Liver (tissue), 9 donors: ENCODE results near the gene ZNF782. TPM values are rescaled to one million over a fixed set of nuclear protein-coding genes. Genes with fewer than 3 reads are reported as not detected.
"Not testable (repeated sequence)": the region's sequence is repeated elsewhere in the genome, so short reads cannot be mapped to it uniquely, and the experiment has no call there.

ENCODE experiments used
- DNase-seq: peaks from one replicate; pipeline ENCODE4 v3.0.0-alpha.2; 2017; ENCODE audit warnings: low spot score
- H3K27ac ChIP-seq, 2 donors: one replicate each; pipeline ENCODE4 v1.7.0; 2013; ENCODE audit warnings: inconsistent platforms in 2 of 2, low read length in 2 of 2, control low read depth in 1 of 2, low read depth in 1 of 2, mild to moderate bottlenecking in 1 of 2
- H3K27me3 ChIP-seq, 4 donors: one replicate each; pipeline versions ENCODE4 v1.6.1 to v1.7.0; 2013; ENCODE audit warnings: low read length in 3 of 4, inconsistent platforms in 1 of 4, mild to moderate bottlenecking in 1 of 4, moderate library complexity in 1 of 4; ENCODE audit not compliant: control insufficient read depth in 4 of 4, insufficient read depth in 4 of 4
- H3K36me3 ChIP-seq, 4 donors: one replicate each; pipeline versions ENCODE4 v1.6.1 to v1.7.0; 2013; ENCODE audit warnings: low read length in 3 of 4, mild to moderate bottlenecking in 3 of 4, low read depth in 1 of 4, moderate library complexity in 1 of 4; ENCODE audit not compliant: control insufficient read depth in 4 of 4, insufficient read depth in 3 of 4
- H3K4me1 ChIP-seq, 4 donors: one replicate each; pipeline versions ENCODE4 v1.6.1 to v1.7.0; 2013; ENCODE audit warnings: low read length in 3 of 4, mild to moderate bottlenecking in 3 of 4, moderate library complexity in 1 of 4; ENCODE audit not compliant: control insufficient read depth in 4 of 4, insufficient read depth in 4 of 4
- H3K4me3 ChIP-seq, 3 donors: one replicate each; pipeline versions ENCODE4 v1.6.1 to v1.7.0; 2013; ENCODE audit warnings: low read length in 3 of 3, control low read depth in 1 of 3, low read depth in 1 of 3, mild to moderate bottlenecking in 1 of 3
- H3K9ac ChIP-seq, 2 donors: one replicate each; pipeline ENCODE4 v1.7.0; 2013; ENCODE audit warnings: low read length in 2 of 2, mild to moderate bottlenecking in 2 of 2, moderate library complexity in 2 of 2, control low read depth in 1 of 2, low read depth in 1 of 2
- H3K9me3 ChIP-seq, 4 donors: one replicate each; pipeline versions ENCODE4 v1.6.1 to v1.7.0; 2013; ENCODE audit warnings: low read length in 3 of 4; ENCODE audit not compliant: control insufficient read depth in 4 of 4
- EGR1 ChIP-seq, 2 donors: IDR thresholded peaks; 2 replicates each; pipeline ENCODE4 v1.6.1; 2016 to 2018; ENCODE audit warnings: antibody characterized with exemption in 2 of 2, low read depth in 2 of 2
- FOXA2 ChIP-seq: IDR thresholded peaks from 2 replicates; pipeline ENCODE4 v1.6.1; 2016; ENCODE audit warnings: antibody characterized with exemption
- GABPA ChIP-seq, 2 donors: IDR thresholded peaks in 1 of 2; conservative IDR thresholded peaks in 1 of 2; 2 replicates each; pipeline ENCODE4 v1.6.1; 2016; ENCODE audit warnings: antibody characterized with exemption in 2 of 2, mild to moderate bottlenecking in 1 of 2, moderate library complexity in 1 of 2
- HNF4A ChIP-seq, 2 donors: conservative IDR thresholded peaks; 2 replicates each; pipeline ENCODE4 v1.6.1; 2016; ENCODE audit warnings: antibody characterized with exemption in 2 of 2, mild to moderate bottlenecking in 2 of 2
- HNF4G ChIP-seq: IDR thresholded peaks from 2 replicates; pipeline ENCODE4 v1.6.1; 2016; ENCODE audit warnings: antibody characterized with exemption
- JUND ChIP-seq, 2 donors: IDR thresholded peaks; 2 replicates each; pipeline ENCODE4 v1.6.1; 2016; ENCODE audit warnings: antibody characterized with exemption in 2 of 2
- NR2F2 ChIP-seq: IDR thresholded peaks from 2 replicates; pipeline ENCODE4 v1.6.1; 2016; ENCODE audit warnings: antibody characterized with exemption
- RAD21 ChIP-seq, 2 donors: IDR thresholded peaks; 2 replicates each; pipeline ENCODE4 v1.6.1; 2016; ENCODE audit warnings: antibody characterized with exemption in 2 of 2, mild to moderate bottlenecking in 2 of 2
- RXRA ChIP-seq, 2 donors: IDR thresholded peaks; 2 replicates each; pipeline ENCODE4 v1.6.1; 2017 to 2018; ENCODE audit warnings: antibody characterized with exemption in 2 of 2, mild to moderate bottlenecking in 1 of 2
- SP1 ChIP-seq: IDR thresholded peaks from 2 replicates; pipeline ENCODE4 v1.6.1; 2018; ENCODE audit warnings: antibody characterized with exemption, mild to moderate bottlenecking
- TAF1 ChIP-seq: conservative IDR thresholded peaks from 2 replicates; pipeline ENCODE4 v1.6.1; 2016; ENCODE audit warnings: antibody characterized with exemption, mild to moderate bottlenecking
- YY1 ChIP-seq: IDR thresholded peaks from 2 replicates; pipeline ENCODE4 v1.6.1; 2016; ENCODE audit warnings: antibody characterized with exemption, mild to moderate bottlenecking
- WGBS: extraction: QIAGEN DNeasy Blood & Tissue Kit; methylation state at CpG from one replicate; pipeline ENCODE4 v1.1.7; 2013; 5-methylcytosine and 5-hydroxymethylcytosine counted together
- polyA plus RNA-seq, 2 donors: library from polyadenylated mRNA; stranded (reverse) in 1 of 2; unstranded in 1 of 2; fragments of 200-250 nt in 1 of 2; fragments of >200 nt in 1 of 2; fragmentation: Nextera tagmentation in 1 of 2; extraction: Ambion mirVana in 1 of 2; gene quantifications; one replicate each; pipeline versions ENCODE4 v1.2.1 to v1.2.3, GENCODE V29; 2013 to 2015
- total RNA-seq, 2 donors: library from RNA; depleted of rRNA; stranded (reverse); fragments of >200 nt; gene quantifications; one replicate each; pipeline ENCODE4 v1.2.3, GENCODE V29; 2014
- TF ChIP-seq, protein P1 (sequence below): IDR thresholded peaks from 2 replicates; pipeline ENCODE4 v1.6.1; 2016; ENCODE audit warnings: antibody characterized with exemption
- TF ChIP-seq, protein P2 (sequence below): IDR thresholded peaks from 2 replicates; pipeline ENCODE4 v1.6.1; 2016; ENCODE audit warnings: antibody characterized with exemption
- TF ChIP-seq, protein P3 (sequence below): IDR thresholded peaks from 2 replicates; pipeline ENCODE4 v1.6.1; 2016; ENCODE audit warnings: antibody characterized with exemption, mild to moderate bottlenecking
- TF ChIP-seq, protein P4 (sequence below): fragments of 150-350 bp; IDR thresholded peaks from 2 replicates; pipeline ENCODE4 v1.5.1; 2017; ENCODE audit warnings: improper control_type of control experiment, low read depth, low read length; ENCODE audit not compliant: missing input control
- donor health status: healthy.
- donor health status: healthy.
- donor health status: healthy.
- donor health status: healthy.
- donor health status: healthy.

Gene ZNF782
- total and polyA plus RNA-seq, 4 donors: 0.70 to 7.4 (median 2.1) TPM

DNA sequence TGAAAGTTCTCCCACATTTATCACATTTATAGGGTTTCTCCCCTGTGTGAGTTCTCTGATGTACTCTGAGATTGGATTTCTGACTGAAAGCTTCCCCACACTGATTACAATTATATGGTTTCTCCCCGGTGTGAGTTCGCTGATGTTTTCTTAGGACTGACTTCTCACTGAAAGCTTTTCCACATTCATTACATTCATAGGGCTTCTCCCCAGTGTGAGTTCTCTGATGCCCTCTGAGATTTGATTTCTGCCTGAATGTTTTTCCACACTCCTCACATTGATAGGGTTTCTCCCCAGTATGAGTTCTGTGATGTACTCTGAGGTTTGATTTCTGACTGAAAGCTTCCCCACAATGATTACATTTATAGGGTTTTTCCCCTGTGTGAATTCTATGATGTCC is 36.3 kb downstream of the ZNF782 start:
- DNase-seq: no peak
- H3K36me3 ChIP-seq: peaks cover 3 to 46% (median 40%) of the 10 kb centered on the region in 4 donors
- WGBS: 97% methylated on average over 2 of the region's 2 CpGs
- peaks cover 36 to 94% (median 62%) of the 10 kb centered on the region in 4 donors for H3K9me3 ChIP-seq
- H3K4me3 ChIP-seq: peak overlapping the region in 2 of 3 donors; percentile 49 to 72
- no peaks in the 10 kb centered on the region for H3K4me1 ChIP-seq
- H3K27ac ChIP-seq: no peak overlapping the region
- no peak overlapping the region for H3K9ac ChIP-seq
- TF ChIP-seq, protein P1, sequence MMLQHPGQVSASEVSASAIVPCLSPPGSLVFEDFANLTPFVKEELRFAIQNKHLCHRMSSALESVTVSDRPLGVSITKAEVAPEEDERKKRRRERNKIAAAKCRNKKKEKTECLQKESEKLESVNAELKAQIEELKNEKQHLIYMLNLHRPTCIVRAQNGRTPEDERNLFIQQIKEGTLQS: no peak
- TF ChIP-seq JUND (IDR thresholded peaks at IDR 0.05) (no peak), YY1 (no peak), RXRA (IDR thresholded peaks at IDR 0.05) (no peak), FOXA2 (no peak), HNF4G (no peak), SP1 (no peak), NR2F2 (no peak), HNF4A (conservative IDR thresholded peaks at IDR 0.05) (no peak), GABPA (IDR thresholded peaks at IDR 0.05 in 1 of 2, conservative IDR thresholded peaks at IDR 0.05 in 1 of 2) (no peak), TAF1 (no peak), EGR1 (IDR thresholded peaks at IDR 0.05; ENCODE audit: low read depth in 2 of 2) (no peak)
- TF ChIP-seq, protein P2, sequence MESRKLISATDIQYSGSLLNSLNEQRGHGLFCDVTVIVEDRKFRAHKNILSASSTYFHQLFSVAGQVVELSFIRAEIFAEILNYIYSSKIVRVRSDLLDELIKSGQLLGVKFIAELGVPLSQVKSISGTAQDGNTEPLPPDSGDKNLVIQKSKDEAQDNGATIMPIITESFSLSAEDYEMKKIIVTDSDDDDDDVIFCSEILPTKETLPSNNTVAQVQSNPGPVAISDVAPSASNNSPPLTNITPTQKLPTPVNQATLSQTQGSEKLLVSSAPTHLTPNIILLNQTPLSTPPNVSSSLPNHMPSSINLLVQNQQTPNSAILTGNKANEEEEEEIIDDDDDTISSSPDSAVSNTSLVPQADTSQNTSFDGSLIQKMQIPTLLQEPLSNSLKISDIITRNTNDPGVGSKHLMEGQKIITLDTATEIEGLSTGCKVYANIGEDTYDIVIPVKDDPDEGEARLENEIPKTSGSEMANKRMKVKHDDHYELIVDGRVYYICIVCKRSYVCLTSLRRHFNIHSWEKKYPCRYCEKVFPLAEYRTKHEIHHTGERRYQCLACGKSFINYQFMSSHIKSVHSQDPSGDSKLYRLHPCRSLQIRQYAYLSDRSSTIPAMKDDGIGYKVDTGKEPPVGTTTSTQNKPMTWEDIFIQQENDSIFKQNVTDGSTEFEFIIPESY: no peak
- TF ChIP-seq, protein P3, sequence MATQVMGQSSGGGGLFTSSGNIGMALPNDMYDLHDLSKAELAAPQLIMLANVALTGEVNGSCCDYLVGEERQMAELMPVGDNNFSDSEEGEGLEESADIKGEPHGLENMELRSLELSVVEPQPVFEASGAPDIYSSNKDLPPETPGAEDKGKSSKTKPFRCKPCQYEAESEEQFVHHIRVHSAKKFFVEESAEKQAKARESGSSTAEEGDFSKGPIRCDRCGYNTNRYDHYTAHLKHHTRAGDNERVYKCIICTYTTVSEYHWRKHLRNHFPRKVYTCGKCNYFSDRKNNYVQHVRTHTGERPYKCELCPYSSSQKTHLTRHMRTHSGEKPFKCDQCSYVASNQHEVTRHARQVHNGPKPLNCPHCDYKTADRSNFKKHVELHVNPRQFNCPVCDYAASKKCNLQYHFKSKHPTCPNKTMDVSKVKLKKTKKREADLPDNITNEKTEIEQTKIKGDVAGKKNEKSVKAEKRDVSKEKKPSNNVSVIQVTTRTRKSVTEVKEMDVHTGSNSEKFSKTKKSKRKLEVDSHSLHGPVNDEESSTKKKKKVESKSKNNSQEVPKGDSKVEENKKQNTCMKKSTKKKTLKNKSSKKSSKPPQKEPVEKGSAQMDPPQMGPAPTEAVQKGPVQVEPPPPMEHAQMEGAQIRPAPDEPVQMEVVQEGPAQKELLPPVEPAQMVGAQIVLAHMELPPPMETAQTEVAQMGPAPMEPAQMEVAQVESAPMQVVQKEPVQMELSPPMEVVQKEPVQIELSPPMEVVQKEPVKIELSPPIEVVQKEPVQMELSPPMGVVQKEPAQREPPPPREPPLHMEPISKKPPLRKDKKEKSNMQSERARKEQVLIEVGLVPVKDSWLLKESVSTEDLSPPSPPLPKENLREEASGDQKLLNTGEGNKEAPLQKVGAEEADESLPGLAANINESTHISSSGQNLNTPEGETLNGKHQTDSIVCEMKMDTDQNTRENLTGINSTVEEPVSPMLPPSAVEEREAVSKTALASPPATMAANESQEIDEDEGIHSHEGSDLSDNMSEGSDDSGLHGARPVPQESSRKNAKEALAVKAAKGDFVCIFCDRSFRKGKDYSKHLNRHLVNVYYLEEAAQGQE: no peak
- TF ChIP-seq, protein P4, sequence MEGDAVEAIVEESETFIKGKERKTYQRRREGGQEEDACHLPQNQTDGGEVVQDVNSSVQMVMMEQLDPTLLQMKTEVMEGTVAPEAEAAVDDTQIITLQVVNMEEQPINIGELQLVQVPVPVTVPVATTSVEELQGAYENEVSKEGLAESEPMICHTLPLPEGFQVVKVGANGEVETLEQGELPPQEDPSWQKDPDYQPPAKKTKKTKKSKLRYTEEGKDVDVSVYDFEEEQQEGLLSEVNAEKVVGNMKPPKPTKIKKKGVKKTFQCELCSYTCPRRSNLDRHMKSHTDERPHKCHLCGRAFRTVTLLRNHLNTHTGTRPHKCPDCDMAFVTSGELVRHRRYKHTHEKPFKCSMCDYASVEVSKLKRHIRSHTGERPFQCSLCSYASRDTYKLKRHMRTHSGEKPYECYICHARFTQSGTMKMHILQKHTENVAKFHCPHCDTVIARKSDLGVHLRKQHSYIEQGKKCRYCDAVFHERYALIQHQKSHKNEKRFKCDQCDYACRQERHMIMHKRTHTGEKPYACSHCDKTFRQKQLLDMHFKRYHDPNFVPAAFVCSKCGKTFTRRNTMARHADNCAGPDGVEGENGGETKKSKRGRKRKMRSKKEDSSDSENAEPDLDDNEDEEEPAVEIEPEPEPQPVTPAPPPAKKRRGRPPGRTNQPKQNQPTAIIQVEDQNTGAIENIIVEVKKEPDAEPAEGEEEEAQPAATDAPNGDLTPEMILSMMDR: no peak
- H3K27me3 ChIP-seq: no peaks in the 10 kb centered on the region

DNA sequence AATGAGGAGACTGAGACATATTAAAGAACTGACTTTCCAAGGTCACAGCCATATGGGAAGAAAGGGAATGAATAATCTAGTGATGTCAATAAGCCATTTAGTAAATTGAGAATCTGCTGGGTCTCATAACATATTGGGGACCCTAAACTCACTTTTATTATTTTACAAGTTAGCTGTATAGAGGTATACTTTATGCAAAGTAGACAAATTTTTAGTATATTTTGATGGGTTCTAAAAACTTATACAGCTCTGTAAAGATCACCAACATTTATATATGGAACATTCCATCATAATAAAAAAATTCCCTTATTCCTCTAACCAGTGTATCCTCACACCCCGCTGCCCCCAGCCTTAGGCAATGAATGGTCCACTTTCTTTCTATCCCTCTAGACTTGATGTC is 40.7 kb downstream of the ZNF782 start:
- no peak for DNase-seq
- H3K36me3 ChIP-seq: peaks cover 0 to 16% (median 6%) of the 10 kb centered on the region in 4 donors
- no peak overlapping the region for H3K9ac ChIP-seq
- no peaks in the 10 kb centered on the region for H3K27me3 ChIP-seq
- H3K27ac ChIP-seq: no peak overlapping the region
- TF ChIP-seq RAD21 (IDR thresholded peaks at IDR 0.05) (no peak), RXRA (IDR thresholded peaks at IDR 0.05) (no peak), GABPA (IDR thresholded peaks at IDR 0.05 in 1 of 2, conservative IDR thresholded peaks at IDR 0.05 in 1 of 2) (no peak), YY1 (no peak)
- TF ChIP-seq, protein P2: no peak
- no peak overlapping the region for H3K4me3 ChIP-seq
- H3K4me1 ChIP-seq: no peaks in the 10 kb centered on the region
- 97% methylated on average over 1 of the region's 1 CpG for WGBS
- H3K9me3 ChIP-seq: peaks cover 48 to 79% (median 57%) of the 10 kb centered on the region in 4 donors

DNA sequence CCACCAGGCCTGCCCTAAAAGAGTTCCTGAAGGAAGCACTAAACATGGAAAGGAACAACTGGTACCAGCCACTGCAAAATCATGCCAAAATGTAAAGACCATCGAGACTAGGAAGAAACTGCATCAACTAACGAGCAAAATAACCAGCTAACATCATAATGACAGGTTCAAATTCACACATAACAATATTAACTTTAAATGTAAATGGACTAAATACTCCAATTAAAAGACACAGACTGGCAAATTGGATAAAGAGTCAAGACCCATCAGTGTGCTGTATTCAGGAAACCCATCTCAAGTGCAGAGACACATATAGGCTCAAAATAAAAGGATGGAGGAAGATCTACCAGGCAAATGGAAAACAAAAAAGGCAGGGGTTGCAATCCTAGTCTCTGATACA is 55.4 kb downstream of the ZNF782 start:
- peaks cover 3 to 35% (median 21%) of the 10 kb centered on the region in 4 donors for H3K36me3 ChIP-seq
- WGBS: 100% methylated on average over 1 of the region's 2 CpGs

More for the DNA sequence above, 55.4 kb downstream of the ZNF782 start:
- not testable (repeated sequence) for H3K27ac ChIP-seq, H3K4me3 ChIP-seq, H3K9ac ChIP-seq, H3K27me3 ChIP-seq, DNase-seq, H3K4me1 ChIP-seq
- peaks cover 26 to 39% (median 32%) of the 10 kb centered on the region in 4 donors for H3K9me3 ChIP-seq
